Natural killer cell (primary cell): Measurements from ENCODE around the gene PCBP3. TPM values are rescaled to one million over a fixed set of nuclear protein-coding genes. Genes with fewer than 3 reads are reported as not detected.

Experiments
- ATAC-seq, 3 donors: fragments of 150-1000 bp in 2 of 3; fragments of 200-7000 bp in 1 of 3; cut with Tn5 transposase; 1 replicate in 1 of 3; 2 replicates in 2 of 3; pipeline ENCODE4 v1.10.0; 2021; ENCODE audit warnings: mild to moderate bottlenecking in 2 of 3, moderate library complexity in 2 of 3
- DNase-seq, 2 donors: peaks; one replicate each; pipeline versions ENCODE4 v3.0.0 to v3.0.0-alpha.2; 2013 to 2021; ENCODE audit warnings: mixed read lengths in 1 of 2
- H3K27ac ChIP-seq: one replicate; pipeline ENCODE4 v1.5.1; 2013; ENCODE audit warnings: mild to moderate bottlenecking, low read length
- H3K27me3 ChIP-seq: one replicate; pipeline ENCODE4 v1.6.1; 2013; ENCODE audit warnings: low read length; ENCODE audit not compliant: control insufficient read depth, insufficient read depth
- H3K36me3 ChIP-seq: one replicate; pipeline ENCODE4 v1.6.1; 2013; ENCODE audit warnings: low read length; ENCODE audit not compliant: control insufficient read depth, insufficient read depth
- H3K4me1 ChIP-seq: one replicate; pipeline ENCODE4 v1.6.1; 2013; ENCODE audit warnings: low read length; ENCODE audit not compliant: control insufficient read depth, insufficient read depth
- H3K4me3 ChIP-seq: one replicate; pipeline ENCODE4 v1.5.1; 2013; ENCODE audit warnings: low read length
- H3K9me3 ChIP-seq: one replicate; pipeline ENCODE4 v1.6.1; 2013; ENCODE audit warnings: low read length; ENCODE audit not compliant: control insufficient read depth, insufficient read depth
- H3K27ac Mint-ChIP-seq, 2 donors: one replicate each; pipeline ENCODE4 v1.8.0; 2022; ENCODE audit warnings: mild to moderate bottlenecking in 2 of 2, mixed read lengths in 2 of 2, moderate library complexity in 1 of 2
- H3K27me3 Mint-ChIP-seq, 2 donors: one replicate each; pipeline ENCODE4 v1.8.0; 2022; ENCODE audit warnings: low read depth in 2 of 2, mixed read lengths in 2 of 2
- H3K36me3 Mint-ChIP-seq: one replicate; pipeline ENCODE4 v1.8.0; 2022; ENCODE audit warnings: mixed read lengths
- H3K4me1 Mint-ChIP-seq, 2 donors: one replicate each; pipeline ENCODE4 v1.8.0; 2022; ENCODE audit warnings: mixed read lengths in 2 of 2
- H3K4me3 Mint-ChIP-seq: one replicate; pipeline ENCODE4 v1.8.0; 2022; ENCODE audit warnings: mild to moderate bottlenecking, moderate library complexity, mixed read lengths
- H3K9me3 Mint-ChIP-seq, 2 donors: one replicate each; pipeline ENCODE4 v1.8.0; 2022; ENCODE audit warnings: mixed read lengths in 2 of 2
- CTCF ChIP-seq: fragments of 200-600 bp; IDR thresholded peaks from one replicate; pipeline ENCODE4 v1.8.0; 2022; ENCODE audit warnings: antibody characterized with exemption
- WGBS: methylation state at CpG from one replicate; pipeline ENCODE4 v1.1.7; 2013; ENCODE audit warnings: missing lambda C conversion rate; ENCODE audit not compliant: insufficient coverage; 5-methylcytosine and 5-hydroxymethylcytosine counted together
- intact Hi-C: fragments of 100-400 bp; cut with micrococcal nuclease; formaldehyde crosslinking; loops from one replicate; pipeline ENCODE4 v1.14.2; 2022
- total RNA-seq, 4 donors: library from RNA; stranded (reverse); fragments of 120-200 nt in 1 of 4; gene quantifications; one replicate each; pipeline versions ENCODE4 v1.2.3 to v1.2.4, GENCODE V29; 2013 to 2022

PCBP3 gene
- total RNA-seq, 3 donors from 2014 or later (not counting 1 experiment from before 2014, with no cell fraction given): 0.50 to 3.0 (median 0.52) TPM

- ATAC-seq (no peak), DNase-seq (no peak)
- no peak overlapping the region for H3K4me3 ChIP-seq
- H3K4me1 ChIP-seq: peaks cover 6% of the 10 kb centered on the region
- Mint-ChIP-seq H3K9me3 (peaks cover 5 to 6% of the 10 kb centered on the region in 2 donors), H3K27me3 (peaks cover 13 to 25% of the 10 kb centered on the region in 2 donors), H3K4me3 (no peak overlapping the region), H3K36me3 (peaks cover 8% of the 10 kb centered on the region), H3K27ac (no peak overlapping the region), H3K4me1 (peaks cover 0 to 4% of the 10 kb centered on the region in 2 donors)
- H3K27ac ChIP-seq: no peak overlapping the region
- peaks cover 11% of the 10 kb centered on the region for H3K27me3 ChIP-seq
- H3K36me3 ChIP-seq: no peaks in the 10 kb centered on the region
- no peak for TF ChIP-seq CTCF
- 82% methylated on average over 4 of the region's 9 CpGs for WGBS
- peaks cover 6% of the 10 kb centered on the region for H3K9me3 ChIP-seq
- intact Hi-C loops: no loop called here
These were observed 323.4 kb downstream of the PCBP3 start for GRCh38 chr21:45966791-45967394.

GRCh38 chr21:45969921-45970673, 326.6 kb downstream of the PCBP3 start:
- ATAC-seq: no peak
- no peak overlapping the region for H3K27ac Mint-ChIP-seq

GRCh38 chr21:45970674-45971615, 327.4 kb downstream of the PCBP3 start:
- H3K4me1 ChIP-seq: peaks cover 44% of the 10 kb centered on the region
- H3K9me3 ChIP-seq: no peaks in the 10 kb centered on the region
- Mint-ChIP-seq H3K4me3 (no peak overlapping the region), H3K27me3 (peaks cover 7 to 21% of the 10 kb centered on the region in 2 donors), H3K27ac (no peak overlapping the region), H3K4me1 (peaks cover 15 to 25% of the 10 kb centered on the region in 2 donors), H3K36me3 (no peaks in the 10 kb centered on the region), H3K9me3 (no peaks in the 10 kb centered on the region)
- peak; percentile 75 for TF ChIP-seq CTCF
- intact Hi-C loops: loop anchor here (5.0 kb wide), 2 partner anchors 81 to 126 kb away; partner anchors contain the start of gene COL6A2
- no peaks in the 10 kb centered on the region for H3K36me3 ChIP-seq
- 45% methylated on average over 25 of the region's 25 CpGs for WGBS
- no peak overlapping the region for H3K27ac ChIP-seq
- peaks cover 36% of the 10 kb centered on the region for H3K27me3 ChIP-seq
- no peak overlapping the region for H3K4me3 ChIP-seq
- DNase-seq (peak in 1 of 2 donors; percentile 64), ATAC-seq (peak; percentile 36 to 52 (median 46))

More at GRCh38 chr21:45969921-45970673, 326.6 kb downstream of the PCBP3 start:
- peaks cover 35% of the 10 kb centered on the region for H3K27me3 ChIP-seq
- H3K9me3 Mint-ChIP-seq: no peaks in the 10 kb centered on the region
- TF ChIP-seq CTCF: no peak
- H3K27ac ChIP-seq: no peak overlapping the region
- H3K4me1 Mint-ChIP-seq: peaks cover 6 to 16% of the 10 kb centered on the region in 2 donors
- peaks cover 0 to 13% of the 10 kb centered on the region in 2 donors for H3K27me3 Mint-ChIP-seq
- DNase-seq: no peak
- peaks cover 36% of the 10 kb centered on the region for H3K4me1 ChIP-seq
- H3K36me3 Mint-ChIP-seq: no peaks in the 10 kb centered on the region
- H3K36me3 ChIP-seq: no peaks in the 10 kb centered on the region
- 73% methylated on average over 22 of the region's 22 CpGs for WGBS
- H3K4me3 Mint-ChIP-seq: peak overlapping the region; percentile 31
- H3K4me3 ChIP-seq: no peak overlapping the region
- intact Hi-C loops: loop anchor here (5.0 kb wide), 2 partner anchors 82 to 127 kb away; partner anchors contain the start of gene COL6A2
- H3K9me3 ChIP-seq: no peaks in the 10 kb centered on the region
